Ramos (cell line): Measurements from ENCODE around the gene C5.
"Not testable (repeated sequence)": the region's sequence is repeated elsewhere in the genome, so short reads cannot be mapped to it uniquely, and the experiment has no call there.

ENCODE experiments used
- in situ Hi-C: fragments of 300-500 bp; cut with MboI; formaldehyde crosslinking; loops from one replicate; pipeline ENCODE4 v1.14.3; 2022; ENCODE audit warnings: low sequenced_read_pairs; ENCODE audit not compliant: unreplicated experiment

C5 gene

DNA sequence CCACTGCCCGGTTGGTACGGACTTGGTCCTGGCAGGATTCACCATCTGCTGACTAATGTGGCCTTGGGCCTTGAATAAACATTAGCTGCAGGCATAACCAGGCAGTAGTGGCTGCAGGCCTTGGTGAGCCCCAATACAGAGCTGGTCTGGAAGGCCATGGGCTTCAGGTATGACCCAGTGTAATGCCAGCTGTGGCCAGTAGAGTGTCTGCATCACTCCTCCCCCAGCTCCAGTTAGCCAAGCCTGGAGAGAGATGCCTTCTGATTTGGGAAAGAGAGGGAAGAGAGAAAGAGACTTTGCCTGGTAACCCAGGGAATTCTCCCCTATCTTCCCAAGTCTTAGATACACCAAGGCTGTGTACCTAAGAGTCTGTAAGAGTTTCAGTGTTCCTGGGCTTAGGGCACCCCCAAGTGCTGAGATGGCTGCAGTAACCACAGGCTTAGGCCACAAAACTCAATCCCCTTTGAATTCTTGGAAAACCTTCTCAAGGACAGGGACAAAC lies 5.6 kb upstream of the C5 start:
- in situ Hi-C loops: no loop called here

DNA sequence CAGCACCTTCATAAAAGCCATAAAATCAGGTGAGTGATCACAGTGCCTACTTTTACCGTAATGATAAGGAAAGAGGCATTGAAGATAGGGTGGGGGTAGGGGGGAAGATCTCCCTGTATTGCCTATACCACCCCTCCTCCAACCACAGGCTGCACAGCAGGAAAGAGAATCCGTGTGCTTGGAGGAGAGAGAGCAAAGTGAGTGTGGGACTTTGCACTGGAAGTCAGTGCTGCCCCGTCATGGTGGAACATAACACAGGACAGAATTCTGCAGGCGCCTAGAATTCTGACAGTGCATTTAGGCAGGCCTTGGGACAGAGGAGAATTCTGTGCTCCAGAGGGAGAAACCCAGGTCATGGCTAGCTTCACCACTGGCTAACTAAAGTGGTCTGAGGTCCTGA lies 3.5 kb upstream of the C5 start:
- in situ Hi-C loops: no loop called here

DNA sequence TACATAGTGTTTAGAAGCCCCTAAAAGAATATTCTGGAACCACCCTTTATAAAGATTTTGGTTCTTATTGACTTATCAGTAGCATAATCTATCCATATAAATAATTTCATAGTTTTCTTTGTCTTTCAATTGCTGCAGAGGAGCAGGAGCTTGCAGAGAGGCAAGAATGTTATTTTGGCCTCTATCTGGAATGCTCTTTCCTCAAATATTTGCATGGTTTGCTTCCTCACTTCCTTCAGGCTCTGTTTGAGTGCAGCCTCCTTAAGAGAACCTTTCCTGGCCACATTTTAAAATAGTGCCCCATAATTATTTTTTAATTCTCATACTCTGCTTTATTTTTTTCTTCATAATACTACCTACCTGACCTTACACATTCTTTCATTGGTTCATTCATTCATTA lies 1.5 kb downstream of the C5 start:
- in situ Hi-C loops: no loop called here

DNA sequence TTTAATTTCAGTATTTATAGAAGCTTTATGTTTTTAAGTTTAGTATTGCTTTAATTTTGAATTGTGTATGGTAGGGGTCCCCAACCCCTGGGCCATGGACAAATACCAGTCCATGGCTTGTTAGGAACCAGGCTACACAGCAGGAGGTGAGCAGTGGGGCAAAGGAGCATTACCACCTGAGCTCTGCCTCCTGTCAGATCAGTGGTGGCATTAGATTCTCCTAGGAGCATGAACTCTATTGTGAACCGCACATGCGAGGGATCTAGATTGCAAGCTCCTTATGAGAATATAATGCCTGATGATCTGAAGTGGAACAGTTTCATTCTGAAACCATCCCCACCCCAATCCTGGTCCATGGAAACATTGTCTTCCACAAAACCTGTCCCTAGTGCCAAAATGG lies 1.9 kb downstream of the C5 start:
- in situ Hi-C loops: no loop called here

DNA sequence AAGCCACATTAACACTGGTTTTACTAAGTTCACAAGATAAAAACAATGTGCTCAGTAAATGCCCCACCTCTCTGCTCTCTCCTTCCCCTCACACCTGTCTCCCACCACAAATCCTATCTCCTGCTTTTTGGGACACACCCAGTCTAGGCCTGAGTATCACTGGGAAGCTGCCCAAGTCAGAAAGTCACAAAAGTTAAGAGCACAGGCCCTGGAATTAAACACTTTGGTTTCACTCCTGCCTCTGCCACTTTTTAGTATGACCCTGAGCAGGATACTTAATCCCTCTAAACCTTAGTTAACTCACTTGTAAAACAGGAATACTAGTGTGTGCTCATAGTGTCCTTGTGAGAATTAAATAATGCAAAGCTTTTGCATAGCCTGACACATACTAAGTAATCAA lies 11.3 kb downstream of the C5 start:
- in situ Hi-C loops: no loop called here

DNA sequence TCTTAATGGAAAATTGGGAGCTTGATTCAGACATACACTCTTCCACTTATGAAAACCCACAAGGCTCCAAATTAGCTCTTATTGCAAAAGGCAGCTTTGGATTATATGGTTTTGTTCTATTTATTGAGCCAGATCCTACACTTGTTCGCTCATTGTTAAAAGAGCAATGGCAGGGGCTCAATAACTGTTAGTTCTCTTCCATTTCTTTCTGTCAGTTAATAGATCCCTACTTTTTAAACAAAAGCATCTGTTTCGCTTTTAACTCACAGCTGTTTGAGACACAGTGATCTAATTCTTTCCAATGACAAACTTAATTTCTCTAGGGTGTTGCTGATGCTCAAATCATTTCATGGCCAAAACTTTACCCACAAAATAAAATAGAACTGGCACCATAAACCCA lies 11.7 kb downstream of the C5 start:
- in situ Hi-C loops: no loop called here

DNA sequence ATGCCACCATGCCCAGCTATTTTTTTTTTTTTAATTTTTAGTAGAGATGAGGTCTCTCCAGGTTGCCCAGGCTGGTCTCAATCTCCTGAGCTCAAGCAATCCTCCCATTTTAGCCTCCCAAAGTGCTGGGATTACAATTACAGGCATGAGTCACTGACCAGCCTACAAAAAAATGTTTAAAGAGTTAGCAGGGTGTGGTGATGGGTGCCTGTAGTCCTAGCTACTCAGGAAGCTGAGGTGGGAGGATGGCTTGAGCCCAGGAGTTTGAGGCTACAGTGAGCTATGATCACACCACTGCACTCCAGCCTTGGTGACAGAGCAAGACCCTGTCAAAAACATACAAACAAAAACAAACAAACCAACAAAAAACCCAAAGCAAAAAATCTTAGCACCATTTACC lies 14.4 kb downstream of the C5 start:
- in situ Hi-C loops: not testable (repeated sequence)

DNA sequence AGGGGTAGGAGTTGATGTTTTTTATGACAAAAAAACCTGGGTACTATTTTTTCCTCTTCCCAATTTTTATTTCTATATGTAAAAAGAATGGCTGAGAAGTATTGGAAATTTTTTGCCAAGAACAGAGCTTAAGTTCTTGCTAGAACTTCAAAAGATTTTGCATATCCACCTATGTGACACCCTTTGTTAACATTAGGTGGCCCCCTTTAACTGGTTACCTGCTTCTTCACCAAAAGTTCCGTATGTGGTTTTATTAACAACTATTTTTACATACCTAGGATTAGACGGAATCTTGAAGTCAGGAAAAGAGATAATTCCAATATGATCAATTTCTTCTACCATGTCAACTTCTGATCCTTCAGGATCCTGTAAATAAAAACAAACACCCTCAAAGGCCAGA lies 15.5 kb downstream of the C5 start:
- in situ Hi-C loops: no loop called here

DNA sequence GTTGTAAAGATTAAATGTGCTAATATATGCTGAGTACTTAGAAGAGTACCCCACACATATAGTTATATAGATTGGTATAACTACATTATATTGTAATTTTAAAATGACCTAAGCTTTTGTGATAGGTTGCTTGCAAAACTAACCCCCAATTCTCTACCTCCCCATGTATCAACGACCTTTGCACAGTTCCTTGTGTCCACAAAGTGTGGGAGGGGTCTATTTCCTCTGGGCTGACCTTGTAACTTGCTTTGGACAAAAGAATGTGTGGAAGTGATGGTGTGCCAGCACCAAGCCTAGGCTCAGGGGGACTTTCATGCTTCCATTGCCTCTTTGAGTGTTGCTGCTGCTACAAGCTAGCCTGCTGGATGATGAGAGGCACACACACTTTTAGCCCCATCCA lies 20.6 kb downstream of the C5 start:
- in situ Hi-C loops: no loop called here

DNA sequence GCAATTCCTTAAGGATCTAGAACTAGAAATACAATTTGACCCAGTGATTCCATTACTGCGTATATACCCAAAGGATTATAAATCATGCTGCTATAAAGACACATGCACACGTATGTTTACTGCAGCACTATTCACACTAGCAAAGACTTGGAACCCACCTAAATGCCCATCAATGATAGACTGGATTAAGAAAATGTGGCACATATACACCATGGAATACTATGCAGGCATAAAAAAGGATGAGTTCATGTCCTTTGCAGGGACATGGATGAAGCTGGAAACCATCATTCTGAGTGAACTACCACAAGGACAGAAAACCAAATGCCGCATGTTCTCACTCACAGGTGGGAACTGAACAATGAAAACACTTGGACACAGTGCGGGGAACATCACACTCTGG lies 21.8 kb downstream of the C5 start:
- in situ Hi-C loops: not testable (repeated sequence)

DNA sequence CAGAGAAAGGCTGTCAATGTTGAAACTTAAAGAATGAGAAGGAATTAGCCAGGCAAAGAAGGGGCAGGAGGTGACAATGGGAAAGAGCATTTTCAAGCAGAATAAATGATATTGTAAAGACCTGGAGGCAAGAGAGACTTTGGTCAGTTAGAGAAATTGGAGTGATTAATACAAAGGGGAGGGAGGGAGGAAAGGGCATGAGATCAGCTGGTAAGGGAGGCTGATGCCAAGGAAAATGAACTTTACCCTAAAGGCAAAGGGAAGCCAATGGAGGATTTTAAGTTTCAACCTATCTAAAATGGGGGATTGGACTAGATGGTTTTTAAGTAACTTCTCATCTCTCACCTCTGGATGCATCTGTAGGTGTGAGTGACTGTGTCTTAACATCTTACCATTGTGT lies 23.3 kb downstream of the C5 start:
- in situ Hi-C loops: no loop called here

DNA sequence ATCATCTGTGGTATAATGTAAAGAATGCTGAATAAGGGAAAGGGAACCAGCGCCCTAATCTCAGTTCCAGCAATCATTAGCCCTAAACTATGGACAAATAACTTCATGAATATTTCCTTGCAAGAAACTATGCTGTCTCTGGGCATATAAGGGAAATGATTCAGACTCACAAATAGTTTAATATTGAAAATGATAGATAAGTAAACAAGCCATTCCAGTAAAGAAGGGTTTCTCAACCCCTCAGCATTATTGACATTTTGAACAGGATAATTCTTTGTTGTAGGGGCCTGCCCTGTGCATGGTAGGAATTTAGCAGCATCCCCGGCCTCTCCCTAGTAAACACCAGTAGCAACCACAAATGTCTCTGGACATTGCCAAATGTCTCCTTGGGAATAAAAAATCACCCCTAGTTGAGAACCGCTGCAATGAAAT lies 23.8 kb downstream of the C5 start:
- in situ Hi-C loops: no loop called here

DNA sequence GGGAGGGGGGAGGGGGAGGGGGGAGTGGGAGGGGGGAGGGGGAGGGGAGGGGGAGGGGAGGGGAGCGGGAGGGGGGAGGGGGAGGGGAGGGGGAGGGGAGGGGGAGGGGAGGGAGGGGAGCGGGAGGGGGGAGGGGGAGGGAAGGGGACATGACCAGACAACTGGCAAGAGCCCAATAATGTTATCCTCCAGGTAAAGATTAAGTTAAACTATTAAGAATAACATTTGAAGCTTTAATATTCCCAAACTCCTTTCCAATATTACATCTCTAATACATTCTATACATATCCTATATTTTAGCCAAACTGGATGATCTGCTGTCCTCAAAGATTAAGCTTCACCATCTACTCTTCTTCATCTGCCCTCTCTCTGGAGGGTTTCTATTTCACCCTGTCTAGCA lies 25.8 kb downstream of the C5 start:
- in situ Hi-C loops: no loop called here

DNA sequence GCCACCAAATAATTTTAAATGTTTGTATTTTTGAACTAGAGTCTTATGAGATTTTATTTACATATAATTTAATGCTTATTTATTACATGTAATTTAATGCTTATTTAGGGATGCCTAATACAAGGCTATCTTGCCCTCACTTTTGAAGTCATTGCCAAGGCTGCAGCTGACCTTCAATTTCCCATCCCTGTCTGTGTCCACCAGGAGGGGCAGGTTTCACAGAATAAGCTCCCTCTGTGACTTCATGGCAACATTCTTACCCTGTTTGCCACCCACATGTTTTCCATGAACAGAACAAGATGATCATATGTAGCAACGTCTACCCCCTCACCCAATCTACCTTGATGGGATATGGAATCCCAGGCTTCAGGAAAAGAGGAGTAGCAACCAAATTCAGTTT lies 27.0 kb downstream of the C5 start:
- in situ Hi-C loops: no loop called here

DNA sequence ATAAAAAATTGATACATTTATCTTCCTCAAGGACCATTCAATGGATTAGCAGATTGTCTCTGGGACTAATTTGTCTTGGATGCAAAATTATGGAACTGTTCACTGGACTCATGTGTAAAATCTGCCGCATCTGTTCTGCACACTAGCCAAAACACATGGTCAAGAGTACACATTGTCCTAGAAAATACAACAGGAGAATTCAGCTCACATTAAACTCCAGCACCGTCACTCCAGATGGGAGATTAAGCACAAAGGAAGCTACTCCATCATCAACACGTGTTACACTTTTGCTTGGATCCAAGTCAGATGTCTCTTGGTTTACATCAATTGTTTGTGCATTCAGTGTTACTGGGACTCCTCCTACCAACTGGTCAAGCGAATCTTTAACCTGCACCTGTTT lies 28.8 kb downstream of the C5 start:
- in situ Hi-C loops: no loop called here

DNA sequence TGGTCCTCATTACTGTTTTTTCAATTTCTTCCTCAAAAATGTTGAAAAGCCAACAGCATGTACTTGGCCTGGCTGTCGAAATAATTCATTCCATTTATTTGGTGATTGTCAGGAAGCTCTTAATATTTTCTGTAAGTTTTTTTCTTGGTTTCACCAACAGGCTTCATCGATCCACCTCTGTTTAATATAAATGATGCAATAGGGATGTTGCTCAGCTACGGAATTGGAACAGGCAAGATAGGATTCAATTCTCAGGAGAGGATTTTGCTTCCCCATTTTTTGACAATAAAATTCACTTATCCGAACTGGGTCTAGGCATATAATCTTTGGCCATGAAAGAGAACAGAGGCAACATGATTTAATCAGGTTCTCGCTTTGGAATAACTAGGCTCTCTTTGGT lies 30.8 kb downstream of the C5 start:
- in situ Hi-C loops: no loop called here

DNA sequence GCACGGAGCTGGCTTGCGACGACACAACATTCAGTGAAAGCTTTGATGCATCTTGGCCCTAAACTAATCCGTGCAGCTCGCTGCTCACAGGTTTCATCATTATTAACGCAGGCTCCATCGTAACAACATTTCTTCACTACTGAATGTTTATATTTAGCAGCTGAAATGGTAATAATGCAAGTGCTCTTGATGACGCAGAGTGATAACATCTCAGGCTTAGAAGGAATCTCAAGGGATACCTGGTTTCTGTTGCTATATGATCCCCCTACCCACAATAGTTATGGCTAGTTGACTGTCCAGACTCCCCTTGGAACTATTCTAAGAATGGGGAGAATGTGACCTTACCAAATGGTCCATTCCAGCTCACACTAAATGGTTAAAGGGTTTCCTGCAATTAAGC lies 36.2 kb downstream of the C5 start:
- in situ Hi-C loops: no loop called here

DNA sequence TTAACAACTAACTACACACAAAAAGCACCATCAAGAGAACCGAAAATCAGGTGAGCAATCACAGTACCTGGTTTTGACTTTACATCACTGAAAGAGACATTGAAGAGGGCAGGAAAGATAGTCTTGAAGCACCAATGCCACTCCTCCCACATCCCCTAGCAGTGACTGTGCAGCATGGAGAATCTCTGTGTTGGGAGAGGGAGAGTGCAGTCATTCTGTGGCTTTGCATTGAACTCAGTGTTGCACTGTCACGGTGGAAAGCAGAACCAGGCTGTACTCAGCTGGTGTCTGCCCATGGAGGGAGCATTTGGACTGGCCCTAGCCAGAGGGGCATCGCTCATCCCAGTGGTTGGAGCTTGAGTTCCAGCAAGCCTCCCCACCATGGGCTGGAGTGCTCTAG lies 40.4 kb downstream of the C5 start:
- in situ Hi-C loops: no loop called here

DNA sequence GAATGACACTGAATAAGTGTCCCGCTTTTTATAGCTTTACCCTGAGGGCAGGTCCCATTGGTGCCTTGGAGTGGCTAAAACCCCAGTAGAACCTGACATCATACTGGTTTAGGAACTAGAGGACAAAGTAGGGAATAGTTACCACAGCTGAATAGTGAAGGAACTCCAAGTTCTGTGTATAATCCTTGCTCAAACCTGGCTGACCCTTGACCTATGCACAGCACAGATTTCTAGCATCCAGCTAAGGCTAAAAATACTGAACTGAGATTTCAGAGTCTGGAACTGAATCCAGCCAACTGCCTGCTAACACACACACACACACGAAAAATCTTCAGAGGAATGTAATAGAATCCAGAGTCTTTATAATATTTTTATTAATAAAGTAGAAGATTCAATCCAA lies 50.8 kb downstream of the C5 start:
- in situ Hi-C loops: no loop called here

DNA sequence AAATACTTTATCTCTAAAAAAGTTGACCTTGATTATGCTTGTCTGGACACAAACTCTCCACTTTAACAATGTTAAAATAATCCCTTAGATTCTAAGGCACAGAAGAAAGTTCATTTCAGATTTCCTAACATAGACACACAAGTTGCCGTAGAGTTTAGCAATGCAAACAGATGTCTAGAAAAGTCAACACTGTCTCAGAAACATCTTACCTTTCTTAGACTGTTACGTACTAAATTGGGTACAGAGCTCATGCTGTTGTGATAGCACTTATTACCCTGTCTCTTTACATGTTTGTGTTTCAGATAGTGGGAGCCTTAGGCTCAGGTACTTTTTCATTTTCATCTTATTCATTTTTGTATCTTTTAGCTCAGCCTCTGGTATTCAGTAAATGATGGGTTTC lies 52.0 kb downstream of the C5 start:
- in situ Hi-C loops: no loop called here

DNA sequence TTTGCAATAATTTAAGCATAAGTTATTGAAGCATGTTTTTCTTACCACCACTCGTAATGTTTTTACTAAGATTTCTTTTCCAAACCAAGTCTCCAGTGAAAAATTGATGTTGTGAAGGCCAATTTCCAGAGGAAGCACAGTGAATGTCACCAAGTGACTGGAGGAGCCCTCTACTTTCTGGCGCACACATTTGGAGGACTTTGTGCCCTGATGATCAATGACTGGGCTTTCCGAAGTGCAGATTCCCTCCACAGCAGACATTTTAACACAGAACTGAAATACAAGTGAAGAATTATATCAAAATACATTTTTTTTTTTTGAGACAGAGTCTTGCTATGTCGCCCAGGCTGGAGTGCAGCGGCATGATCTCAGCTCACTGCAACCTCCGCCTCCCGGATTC lies 52.6 kb downstream of the C5 start:
- in situ Hi-C loops: no loop called here

DNA sequence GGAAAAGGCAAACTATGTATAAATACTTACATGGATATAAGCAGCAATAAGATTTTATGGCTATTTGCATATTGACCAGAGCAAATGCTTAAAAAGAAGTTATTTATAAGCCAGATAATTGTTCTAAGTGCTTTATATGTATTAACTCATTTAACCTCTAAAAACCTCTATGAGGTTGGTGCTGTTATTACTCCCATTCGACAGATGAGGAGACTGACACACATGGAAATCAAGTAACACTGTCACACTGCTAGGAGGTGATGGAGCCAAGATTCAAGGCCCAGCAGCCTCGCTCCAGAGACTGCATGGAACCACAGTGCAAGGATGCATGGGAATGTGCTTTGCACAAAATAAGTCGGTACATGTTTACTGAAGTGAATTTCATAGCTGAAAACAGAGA lies 53.7 kb downstream of the C5 start:
- in situ Hi-C loops: no loop called here

DNA sequence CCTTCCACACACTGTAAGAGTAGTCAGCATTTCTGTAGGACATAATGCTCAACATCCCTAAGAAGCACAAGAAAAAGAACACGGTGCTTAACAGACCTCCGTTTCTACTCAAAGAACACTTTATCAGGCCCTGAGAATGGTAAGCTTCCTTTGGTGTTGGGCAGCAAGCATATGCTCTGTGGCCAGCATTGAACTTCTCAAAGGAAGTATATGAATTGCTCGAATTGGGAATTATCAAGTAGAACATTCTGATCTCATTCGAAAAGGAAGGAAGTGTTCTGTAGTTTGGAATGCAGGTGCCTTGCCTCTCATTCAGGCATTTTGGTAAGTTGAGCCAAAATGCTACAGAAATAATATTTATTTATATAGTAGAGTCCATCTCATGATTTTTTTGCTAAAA lies 61.0 kb downstream of the C5 start:
- in situ Hi-C loops: loop anchor here (10.0 kb wide), 1 partner anchor 406 kb away; no protein-coding TSS in a partner anchor
